AG08396 (cell line): Measurements from ENCODE around the gene ENDOU.

ENCODE experiments used
- DNase-seq: peaks from one replicate; pipeline ENCODE4 v3.0.0; 2012; ENCODE audit warnings: low spot score, mixed read lengths

The ENDOU gene

DNA sequence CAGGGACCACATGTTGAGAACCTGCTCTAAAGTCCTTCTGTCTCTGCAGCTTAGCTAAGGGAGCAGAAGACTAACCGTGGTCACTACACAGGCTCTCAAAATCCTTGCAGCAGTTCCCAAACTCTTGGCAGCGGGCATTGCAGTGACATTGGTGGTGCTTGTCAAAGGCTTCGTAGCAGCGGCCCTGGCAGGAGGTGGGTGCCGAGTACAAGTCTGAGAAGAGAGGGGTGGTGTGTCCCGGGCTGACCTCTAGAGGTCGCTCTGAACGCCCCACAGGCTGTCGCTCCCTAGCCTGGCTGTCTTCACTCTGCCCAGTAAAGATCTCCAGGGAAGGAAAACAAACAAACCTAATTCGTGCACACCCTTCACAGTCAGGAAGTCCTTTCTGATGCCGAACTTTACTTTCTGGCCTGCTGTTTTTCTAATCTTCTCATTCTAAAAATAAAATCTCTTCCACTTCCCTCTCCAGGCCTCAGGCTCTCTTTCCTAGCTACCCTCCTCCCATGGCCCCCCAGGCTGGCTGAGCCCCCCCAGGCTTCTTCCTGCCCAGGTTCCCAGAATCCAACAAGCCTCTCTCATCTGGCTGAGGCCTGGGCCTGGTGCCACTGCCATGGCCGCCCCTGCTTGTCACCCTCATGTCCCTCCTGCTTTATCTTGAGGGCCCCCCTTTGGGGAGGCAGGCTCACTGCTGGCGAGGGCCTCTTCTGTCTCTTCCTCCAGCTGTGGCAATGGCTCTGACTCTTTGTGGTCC lies 7.7 kb downstream of the ENDOU start:
- peak; percentile 90 for DNase-seq

DNA sequence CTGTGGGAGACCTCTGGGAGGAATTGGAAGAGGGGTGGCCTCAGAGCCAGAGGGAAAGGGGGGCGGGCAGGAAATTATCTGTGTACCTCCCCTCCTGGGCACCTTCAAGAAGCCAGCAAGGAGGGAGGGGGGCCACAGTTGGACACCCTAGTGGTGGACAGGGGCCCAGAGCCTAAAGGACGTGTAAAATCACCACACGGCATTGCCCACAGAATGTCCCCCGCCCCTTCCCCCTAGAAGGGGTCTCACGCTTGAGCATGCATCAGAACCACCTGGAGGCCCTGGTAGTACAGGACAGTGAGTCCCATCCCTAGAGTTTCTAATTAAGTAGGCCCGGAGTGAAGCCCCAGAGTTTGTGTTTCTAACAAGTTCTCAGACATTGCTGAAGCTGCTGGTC lies 8.2 kb downstream of the ENDOU start:
- no peak for DNase-seq

DNA sequence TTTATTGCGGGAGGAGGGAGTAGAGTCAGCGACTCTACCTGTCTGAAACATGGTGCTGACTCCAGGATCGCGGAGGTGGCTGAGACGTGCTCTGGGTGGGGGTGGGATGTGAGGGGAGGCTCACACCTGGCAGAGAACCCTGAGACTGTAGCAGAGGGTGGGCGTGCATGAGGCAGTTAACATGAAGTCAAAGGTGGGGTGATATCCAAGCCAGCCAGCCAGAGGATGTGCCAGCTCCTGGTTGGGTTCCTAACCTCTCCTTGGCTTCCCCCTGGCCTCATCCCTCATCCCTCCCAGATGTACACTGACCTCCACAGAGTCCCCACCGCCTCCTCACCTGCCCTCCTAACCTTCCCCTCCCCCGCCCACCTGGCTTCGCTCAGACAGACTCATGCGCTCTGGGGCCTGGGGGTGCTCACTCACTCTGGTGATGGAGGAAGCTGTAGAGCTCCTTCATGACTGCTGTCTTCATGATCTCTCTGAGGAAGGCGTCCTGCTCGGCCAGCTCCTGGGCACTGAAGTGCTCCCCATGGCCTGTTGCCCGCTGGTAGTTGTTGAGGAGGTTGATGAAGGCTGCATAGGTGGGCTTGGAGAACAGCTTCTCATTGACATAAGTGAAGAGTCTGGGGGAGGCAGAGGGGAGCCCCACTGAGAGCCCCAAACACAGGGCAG lies 9.3 kb downstream of the ENDOU start:
- no peak for DNase-seq

DNA sequence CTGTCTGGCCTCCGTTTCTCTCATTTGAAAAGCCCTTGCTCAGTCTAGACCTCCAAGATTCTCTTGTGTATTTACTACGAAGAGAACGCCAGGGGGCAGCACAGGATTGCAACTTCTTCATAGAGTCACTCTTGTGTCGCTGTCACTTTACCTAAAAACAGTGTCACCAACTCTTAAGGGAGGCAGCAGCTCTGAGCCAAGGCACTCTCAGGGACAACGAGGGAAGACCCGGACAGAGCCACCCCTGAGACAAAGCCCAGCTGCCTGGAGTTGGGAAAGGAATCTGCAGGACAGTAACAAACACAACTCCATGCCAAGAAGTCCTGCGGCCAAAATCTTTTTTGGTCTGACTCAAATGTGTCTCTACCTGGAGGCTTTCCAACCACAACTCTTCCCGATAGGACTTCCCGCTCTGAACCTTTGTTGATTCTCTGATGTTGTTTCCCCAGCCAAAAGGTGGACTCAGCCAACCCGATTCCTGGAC lies 9.9 kb downstream of the ENDOU start:
- peak; percentile 46 for DNase-seq

DNA sequence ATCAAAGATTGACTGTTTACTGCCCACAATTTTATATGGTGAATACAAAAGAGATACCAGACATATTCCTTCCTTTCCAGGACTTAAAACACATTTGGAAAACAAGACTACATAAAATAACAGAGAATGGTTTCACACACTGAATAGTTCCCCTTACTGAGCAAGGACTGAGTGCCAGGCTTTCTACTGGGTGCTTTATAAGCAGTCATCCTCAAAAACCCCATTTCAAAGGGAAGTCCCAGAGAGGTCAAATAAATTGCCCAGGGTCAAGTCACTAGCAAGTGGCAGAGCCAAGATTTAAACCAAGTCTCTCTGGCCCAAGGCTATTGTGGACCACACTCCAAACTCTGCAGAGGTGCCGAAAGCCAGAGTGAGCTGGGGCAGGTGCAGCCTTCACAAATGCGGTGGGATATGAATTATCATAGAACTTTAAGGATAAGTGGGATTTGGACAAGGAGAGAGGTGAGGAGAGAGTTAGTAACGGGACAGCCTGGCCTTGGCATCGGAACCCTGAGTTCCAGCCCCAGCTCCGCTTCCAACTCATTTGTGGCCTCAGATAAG lies 10.4 kb downstream of the ENDOU start:
- DNase-seq: no peak

DNA sequence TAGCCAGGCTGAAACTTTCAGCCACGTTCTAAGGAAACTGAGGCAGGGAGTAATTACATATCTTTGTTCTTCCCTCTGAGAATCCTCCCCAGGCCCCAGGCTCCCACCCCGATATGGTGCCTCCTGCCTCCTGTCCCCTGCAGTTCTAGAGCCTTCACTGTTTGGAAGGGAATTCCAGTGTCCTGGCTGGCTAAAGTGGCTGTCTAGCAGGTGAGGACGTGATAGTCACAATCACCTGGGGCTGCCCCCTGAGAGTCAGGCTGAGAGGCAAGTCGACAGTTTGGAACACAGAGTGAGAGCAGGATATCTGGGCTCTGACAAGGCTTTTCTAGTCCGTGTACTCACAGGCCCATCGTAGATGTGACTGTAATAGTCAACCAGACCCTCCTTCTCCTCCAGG lies 13.1 kb downstream of the ENDOU start:
- no peak for DNase-seq

DNA sequence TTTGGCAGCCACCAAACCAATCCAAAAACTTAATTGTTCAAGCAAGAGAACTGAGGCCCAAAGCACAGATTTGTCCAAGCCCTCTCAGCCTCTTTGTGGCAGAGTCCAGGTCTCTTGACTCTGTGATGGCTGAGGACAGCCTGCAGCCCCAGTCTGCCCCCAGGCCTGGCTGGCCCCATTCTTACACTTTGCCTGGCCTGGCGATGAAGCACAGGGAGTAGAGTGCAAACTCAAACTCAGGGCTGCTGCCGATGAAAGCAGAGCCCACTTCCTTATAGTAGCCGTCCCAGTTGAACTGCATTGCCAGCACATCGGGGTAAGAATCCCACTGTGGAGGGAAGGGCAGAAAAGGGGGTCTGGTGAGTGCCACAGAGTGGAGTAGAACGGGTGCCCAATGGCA lies 13.8 kb downstream of the ENDOU start:
- no peak for DNase-seq

DNA sequence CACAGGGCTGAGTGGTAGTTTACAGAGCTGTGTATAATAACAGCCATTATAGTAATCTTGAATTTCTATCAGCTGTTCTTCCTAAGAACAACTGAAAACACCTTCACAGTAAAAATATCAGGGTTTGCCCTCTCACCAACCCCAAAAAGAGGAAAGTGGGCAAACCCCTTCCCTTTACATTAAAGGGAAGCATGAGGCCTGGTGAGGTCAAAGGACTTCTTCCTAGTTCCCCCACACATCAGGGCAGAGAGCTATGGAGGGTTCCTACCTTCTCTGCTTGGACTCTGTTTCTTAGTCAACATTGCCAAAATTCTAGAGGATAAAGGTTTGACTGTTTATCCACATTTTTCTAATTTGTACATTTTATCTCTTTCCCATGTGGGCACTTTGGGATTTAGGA lies 15.0 kb downstream of the ENDOU start:
- no peak for DNase-seq

DNA sequence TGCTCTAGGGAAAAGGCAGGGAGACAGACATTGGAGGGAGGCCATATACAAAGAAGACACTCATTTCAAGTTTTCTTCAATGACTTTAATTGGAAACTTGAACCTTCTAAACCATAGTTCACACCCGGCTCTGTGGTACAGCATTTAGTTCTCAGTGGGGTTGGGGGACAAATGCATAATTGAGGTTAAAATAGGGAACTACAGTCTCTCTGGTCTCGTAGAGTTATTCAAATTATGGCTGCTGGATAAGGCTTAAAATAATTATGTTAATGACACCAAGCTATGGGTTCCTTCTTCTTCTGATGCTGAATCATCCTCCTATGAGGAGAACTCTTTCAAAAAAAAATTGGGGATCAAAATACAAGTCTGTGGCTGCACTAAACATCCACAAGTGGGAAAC lies 15.6 kb downstream of the ENDOU start:
- no peak for DNase-seq

DNA sequence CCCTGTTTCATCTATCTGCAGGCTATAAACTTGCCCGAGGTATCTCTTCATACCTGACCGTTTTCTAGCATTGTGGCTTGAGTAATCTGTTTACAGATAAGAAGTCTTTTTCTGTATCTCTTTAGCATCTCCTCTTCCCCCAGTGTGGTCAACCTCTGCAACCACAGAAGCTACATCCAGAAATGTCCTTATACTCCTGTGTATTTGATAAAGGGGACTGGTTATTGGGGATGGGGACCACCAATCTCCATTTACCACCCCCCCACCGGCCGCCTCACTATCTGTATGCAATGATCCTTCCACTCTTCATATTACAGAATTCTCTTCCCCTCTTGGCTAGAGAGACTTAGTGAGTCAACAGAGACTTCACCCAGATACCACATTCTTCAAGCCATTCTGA lies 16.1 kb downstream of the ENDOU start:
- DNase-seq: no peak

DNA sequence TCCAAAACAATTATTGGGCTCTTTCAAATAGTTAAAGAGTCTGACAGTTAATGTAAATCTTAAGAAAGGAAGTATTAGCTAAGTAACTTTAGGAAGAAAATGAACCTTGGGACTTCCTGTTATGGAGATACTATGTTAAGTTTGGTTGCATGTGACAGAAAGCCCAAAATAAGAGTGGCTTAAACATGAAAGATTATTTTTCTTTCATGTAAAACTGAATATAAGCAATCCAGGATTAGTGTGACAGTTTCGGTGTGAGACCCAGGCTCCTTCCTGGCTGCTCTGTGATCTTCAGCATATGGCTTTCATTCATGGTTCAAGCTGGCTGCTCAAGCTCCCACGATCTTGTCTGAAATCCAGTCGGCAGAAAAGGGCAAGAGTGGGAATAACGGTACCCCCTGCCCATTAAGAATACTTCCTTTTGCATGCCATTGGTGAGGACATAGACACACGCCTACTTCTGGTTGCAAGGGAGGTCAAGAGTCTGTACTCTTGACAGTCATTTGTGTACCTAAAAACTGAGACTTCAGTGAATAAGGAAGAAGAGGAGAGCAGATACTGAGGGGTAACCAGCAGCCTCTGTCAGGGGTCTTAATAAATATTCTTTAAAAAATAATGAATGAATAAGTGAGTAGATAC lies 17.3 kb downstream of the ENDOU start:
- no peak for DNase-seq

DNA sequence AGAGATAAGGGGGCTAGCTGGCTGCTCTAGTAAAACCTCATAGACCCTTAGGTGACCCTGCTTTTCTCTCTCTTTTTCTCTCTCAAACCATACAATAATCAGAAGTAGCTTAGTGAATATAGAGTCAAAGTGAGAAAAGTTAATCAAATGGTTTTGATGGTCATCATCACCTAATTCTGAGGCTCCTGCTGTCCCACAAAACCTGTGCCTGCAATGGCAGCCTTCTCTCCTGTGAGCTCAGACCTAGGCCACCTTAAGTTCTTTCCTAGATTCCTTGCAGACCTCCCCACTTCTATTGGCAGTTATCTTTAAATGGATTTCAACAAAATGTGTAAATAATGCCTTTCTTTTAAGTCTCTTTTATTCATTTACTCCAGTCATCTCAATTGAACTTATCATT lies 17.9 kb downstream of the ENDOU start:
- DNase-seq: no peak

DNA sequence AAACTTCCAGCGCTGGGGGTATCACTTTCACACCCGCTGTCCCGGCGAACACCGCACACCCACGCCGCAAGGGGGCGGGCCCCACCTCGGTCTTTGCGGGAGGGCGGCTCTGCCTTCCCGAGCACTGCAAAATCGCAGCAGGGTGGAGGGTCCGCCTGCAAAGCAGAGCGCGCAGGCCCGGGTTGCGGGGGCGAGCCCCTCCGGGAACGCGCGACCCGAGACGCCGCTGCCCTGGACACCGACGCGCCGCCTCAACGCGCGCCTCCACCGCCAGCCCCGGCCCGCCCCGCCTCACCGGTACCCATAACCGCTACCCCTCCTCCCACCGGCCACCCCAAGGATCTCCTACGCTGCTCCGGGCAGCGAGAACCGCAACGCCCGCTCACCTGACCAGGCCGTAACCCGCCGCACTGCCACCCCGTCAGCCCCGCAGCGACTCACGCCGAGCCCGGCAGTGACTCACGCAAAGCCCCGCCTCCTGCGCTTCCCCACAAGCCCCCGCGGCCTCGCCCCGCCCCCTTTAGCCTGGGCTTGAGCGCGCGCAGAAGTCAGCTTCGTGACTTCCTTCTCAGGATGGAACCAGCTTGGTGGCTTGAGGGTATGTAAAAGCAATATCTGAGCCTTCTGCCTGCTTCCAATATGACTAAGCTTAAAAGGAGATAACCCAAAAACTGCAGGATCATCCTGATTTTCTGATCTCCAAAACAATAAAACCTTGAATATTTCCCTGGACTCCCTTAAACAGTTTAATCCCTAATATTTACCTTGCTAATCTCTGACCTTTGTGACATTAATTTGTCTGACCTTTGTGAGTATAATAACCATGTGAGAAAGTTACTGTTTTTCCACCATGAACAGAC lies 19.5 kb downstream of the ENDOU start, which contains the start of gene RPAP3:
Gene RPAP3 (minus strand): TSS at position 465 of the 860 bp plus-strand sequence. CDS start 3,190 bp downstream, outside the sequence.
- peak; percentile 97 for DNase-seq

DNA sequence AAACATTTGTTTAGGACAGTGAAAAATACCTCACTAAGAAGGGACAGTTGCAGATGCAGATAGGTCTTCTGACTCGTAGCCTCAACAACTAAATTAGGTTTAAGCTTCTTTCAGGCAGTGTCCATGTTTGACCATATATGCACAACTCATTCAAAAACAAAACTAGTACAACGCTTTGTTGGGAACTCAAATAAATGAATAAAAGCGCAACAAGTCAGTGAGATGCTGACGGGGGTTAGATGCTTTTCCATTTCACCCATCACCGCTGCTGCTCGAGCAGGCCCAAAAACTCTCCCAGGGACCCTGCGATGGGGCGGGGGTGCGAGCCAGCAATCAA lies 20.1 kb downstream of the ENDOU start:
- no peak for DNase-seq

DNA sequence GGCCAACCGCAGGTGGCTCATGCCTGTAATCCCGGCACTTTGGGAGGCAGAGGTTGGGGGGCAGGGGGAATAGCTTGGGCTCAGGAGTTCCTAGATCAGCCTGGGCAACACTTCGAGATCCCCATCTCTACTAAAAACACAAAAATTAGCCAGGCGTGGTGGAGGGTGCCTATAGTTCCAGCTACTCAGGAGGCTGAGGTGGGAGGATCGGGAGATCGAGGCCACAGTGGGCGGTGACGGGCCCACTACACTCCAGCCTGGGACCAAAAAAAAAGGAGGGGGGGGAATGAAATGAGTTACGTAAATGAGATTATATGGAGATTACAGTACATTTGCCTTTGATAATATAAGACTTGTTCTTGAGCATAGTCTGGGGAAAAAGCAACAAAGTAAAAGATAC lies 20.6 kb downstream of the ENDOU start:
- no peak for DNase-seq

DNA sequence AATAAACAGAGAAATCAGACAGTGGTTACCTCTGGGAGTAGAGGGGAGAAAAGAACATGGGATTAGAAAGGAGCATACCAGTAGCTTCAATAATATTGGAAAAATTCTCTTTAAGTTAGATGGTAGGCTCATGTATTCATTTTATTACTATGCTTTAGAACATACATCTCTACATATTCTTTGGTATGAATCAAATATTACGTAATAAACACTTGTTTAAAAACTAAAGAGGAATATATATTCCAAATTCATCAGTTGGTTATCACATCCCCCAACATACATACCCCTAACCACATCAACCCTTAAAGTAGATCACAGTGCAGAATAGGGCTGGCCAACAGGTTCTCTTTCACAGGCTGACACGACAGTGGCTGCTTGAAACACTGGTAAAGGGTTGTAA lies 25.0 kb downstream of the ENDOU start:
- DNase-seq: no peak

DNA sequence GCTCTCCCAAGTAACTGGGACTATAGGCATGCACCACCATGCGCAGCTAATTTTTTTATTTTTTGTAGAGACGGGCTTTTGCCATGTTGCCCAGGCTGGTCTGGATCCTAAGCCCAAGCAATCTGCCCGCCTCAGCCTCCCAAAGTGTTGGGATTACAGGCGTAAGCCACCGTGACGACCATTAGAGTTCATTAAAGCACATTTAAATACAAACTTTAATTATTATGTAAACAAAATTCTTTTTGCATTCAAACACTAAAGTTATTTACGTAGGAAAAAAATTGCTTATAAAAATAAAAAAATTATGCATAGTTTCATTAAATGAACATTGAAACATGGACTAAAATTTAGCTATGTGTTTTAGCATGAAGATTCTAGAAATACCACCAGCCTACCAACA lies 26.7 kb downstream of the ENDOU start:
- no peak for DNase-seq

DNA sequence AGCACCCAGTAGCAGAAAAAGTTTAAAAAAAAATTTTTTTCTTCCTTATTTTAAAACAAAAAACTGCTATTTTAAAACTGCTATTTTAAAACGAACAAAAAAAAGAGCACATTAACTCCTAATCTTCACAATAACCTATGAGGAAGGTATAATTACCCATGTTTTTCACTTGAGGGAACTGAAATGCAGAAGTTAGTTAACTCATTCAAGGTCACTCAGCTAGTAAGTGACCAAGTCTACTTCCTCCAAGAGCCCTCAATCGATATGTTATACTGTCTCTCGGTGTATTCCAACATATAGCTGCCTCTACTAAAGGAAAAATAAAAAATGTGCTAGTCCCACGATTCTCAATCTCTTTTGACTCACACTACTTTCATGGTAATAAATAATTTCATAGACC lies 27.2 kb downstream of the ENDOU start:
- DNase-seq: no peak

DNA sequence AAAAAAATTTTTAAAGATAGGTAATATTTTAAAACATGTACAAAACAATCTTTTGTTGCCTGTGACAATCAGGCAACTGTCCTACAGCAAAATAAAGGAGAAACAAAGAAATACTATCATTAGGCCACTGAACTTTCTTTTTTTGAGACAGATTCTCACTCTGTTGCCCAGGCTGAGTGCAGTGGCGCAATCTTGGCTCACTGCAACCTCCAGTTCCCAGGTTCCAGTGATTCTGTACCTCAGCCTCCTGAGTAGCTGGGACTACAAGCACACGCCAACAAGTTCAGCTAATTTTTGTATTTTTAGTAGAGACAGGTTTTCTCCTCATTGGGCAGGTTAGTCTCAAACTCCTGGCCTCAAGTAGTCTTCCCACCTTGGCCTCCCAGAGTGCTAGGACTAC lies 36.1 kb downstream of the ENDOU start:
- no peak for DNase-seq

DNA sequence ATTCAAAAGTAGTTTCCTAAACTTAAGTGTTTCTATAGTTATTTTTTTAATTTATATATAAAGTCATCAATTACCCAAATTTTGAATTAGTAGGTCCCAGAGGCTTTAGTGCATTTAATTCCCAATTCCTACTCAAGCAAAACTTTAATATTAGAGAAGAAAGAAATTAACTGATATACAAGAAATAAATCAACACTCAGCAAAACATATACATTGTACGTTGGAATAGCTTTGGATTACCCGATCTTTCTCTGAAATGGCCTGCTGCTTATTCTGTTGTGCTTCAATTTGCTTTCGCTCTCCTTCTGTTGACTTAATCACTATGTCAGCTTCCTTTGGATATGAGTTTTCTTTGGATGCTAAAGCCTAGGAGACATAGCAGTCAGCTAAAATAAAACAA lies 37.7 kb downstream of the ENDOU start:
- DNase-seq: no peak

DNA sequence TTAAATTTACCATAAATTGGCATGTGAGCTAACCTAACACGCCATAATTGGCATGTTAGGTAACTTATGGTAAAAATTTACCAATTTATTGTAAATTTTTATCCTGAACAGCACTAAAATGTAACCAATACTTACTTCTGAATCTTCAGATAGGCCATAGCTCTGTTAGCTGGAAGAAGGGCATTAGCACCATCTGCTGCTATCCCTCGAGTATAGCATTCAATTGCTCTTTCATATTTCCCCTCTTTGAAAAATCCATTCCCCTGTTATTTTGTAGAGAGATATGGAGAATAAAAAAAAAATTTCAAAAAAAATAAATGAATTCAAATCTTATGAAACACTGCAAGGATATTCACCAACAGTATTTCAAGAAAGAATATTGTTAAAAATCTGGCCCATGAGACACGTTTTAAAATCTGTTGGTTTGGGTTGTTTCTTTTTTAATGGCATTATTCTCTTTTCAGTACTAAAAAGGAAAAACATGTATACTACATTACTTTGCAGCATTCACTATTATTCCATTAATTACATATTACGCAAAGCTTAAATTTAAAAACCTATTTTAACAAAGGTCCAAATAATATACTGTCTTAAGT lies 38.5 kb downstream of the ENDOU start:
- peak; percentile 43 for DNase-seq

DNA sequence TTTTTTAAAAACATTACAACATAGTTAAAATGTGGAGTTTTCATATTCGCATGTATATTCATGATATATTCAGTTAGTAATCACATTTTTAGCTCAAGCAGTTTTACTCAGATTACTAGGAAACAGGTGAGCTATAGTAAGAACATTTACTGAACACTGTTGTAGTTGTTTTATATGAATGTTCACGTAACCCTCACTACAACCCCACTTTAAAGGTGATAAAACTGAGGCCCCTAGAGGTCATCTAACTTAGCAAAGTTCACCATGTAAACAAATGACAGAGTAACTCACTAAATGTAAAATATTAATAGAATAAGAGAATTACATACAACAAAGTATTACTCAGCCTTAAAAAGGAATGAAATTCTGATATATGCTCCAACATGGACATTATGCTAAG lies 45.5 kb downstream of the ENDOU start:
- DNase-seq: no peak
